Prostate gland (tissue), 2 donors: ENCODE data around the gene IL22RA1. TPM values are rescaled to one million over a fixed set of nuclear protein-coding genes. Genes with fewer than 3 reads are reported as not detected.

Experiments used
- DNase-seq: peaks from one replicate; pipeline ENCODE4 v3.0.0-alpha.2; 2019; ENCODE audit warnings: low spot score
- H3K27ac ChIP-seq, 2 donors: fragments of 200-600 bp; sonication (generic); 2 replicates each; pipeline ENCODE4 v1.5.1; 2017 to 2019
- H3K27me3 ChIP-seq: fragments of 200-600 bp; sonication (generic); replicated peaks from 2 replicates; pipeline ENCODE4 v1.5.1; 2019; ENCODE audit not compliant: insufficient read depth
- H3K36me3 ChIP-seq, 2 donors: fragments of 200-600 bp; sonication (generic); 1 replicate in 1 of 2; 2 replicates in 1 of 2; pipeline versions ENCODE4 v1.5.1 to v1.8.1; 2017 to 2019
- H3K4me1 ChIP-seq: fragments of 200-600 bp; sonication (generic); replicated peaks from 2 replicates; pipeline ENCODE4 v1.5.1; 2019
- H3K4me3 ChIP-seq, 2 donors: fragments of 200-600 bp; sonication (generic); 2 replicates each; pipeline ENCODE4 v1.5.1; 2017 to 2019
- H3K9me3 ChIP-seq: fragments of 200-600 bp; sonication (generic); 2 replicates; pipeline ENCODE4 v1.5.1; 2017
- CTCF ChIP-seq, 4 experiments: fragments of 200-600 bp in 2 of 4; fragments of 450-650 bp in 2 of 4; sonication (generic) in 2 of 4; IDR thresholded peaks; 1 replicate in 3 of 4; 2 replicates in 1 of 4; pipeline ENCODE4 v1.5.1; 2016 to 2019; ENCODE audit warnings: antibody characterized with exemption in 4 of 4, mild to moderate bottlenecking in 2 of 4, moderate library complexity in 2 of 4
- POLR2A ChIP-seq: fragments of 450-650 bp; IDR thresholded peaks from one replicate; pipeline ENCODE4 v1.6.1; 2016; ENCODE audit warnings: antibody characterized with exemption, mild to moderate bottlenecking
- POLR2AphosphoS5 ChIP-seq: sonication (generic); formaldehyde crosslinking; IDR thresholded peaks from one replicate; pipeline ENCODE4 v1.6.1; 2017; ENCODE audit warnings: antibody characterized with exemption
- WGBS: methylation state at CpG from one replicate; pipeline ENCODE4 v1.1.5; 2018; 5-methylcytosine and 5-hydroxymethylcytosine counted together
- intact Hi-C: fragments of 100-400 bp; cut with DNase I; formaldehyde crosslinking; loops from one replicate; pipeline ENCODE4 v1.14.2; 2022
- total RNA-seq, 2 donors: library from RNA; depleted of rRNA; stranded (reverse); fragments of >200 nt; gene quantifications; one replicate each; pipeline ENCODE4 v1.1.0, GENCODE V29; 2016

Gene IL22RA1
- total RNA-seq, 2 donors from 2014 or later: 0.82 to 1.0 TPM

GRCh38 chr1:24074817-24075589 lies 67.9 kb downstream of the IL22RA1 start:
- TF ChIP-seq POLR2A (no peak), POLR2AphosphoS5 (no peak), CTCF (IDR thresholded peaks at IDR 0.05) (no peak)
- no peak overlapping the region for H3K27ac ChIP-seq
- no peaks in the 10 kb centered on the region for H3K4me1 ChIP-seq
- H3K4me3 ChIP-seq: no peak overlapping the region
- no peak for DNase-seq
- no peaks in the 10 kb centered on the region for H3K27me3 ChIP-seq
- WGBS: 85% methylated on average over 15 of the region's 15 CpGs
- no peaks in the 10 kb centered on the region for H3K36me3 ChIP-seq
- no peaks in the 10 kb centered on the region for H3K9me3 ChIP-seq
- intact Hi-C loops: loop anchor here (2.0 to 10.0 kb wide), 2 partner anchors 38 to 310 kb away; partner anchors contain the start of gene MYOM3

GRCh38 chr1:24074196-24074595 lies 68.7 kb downstream of the IL22RA1 start:
- intact Hi-C loops: loop anchor here (2.0 to 10.0 kb wide), 2 partner anchors 39 to 311 kb away; partner anchors contain the start of gene MYOM3
- Histone ChIP-seq H3K36me3 (no peaks in the 10 kb centered on the region), H3K27ac (no peak overlapping the region), H3K4me3 (no peak overlapping the region), H3K27me3 (no peaks in the 10 kb centered on the region), H3K9me3 (no peaks in the 10 kb centered on the region), H3K4me1 (no peaks in the 10 kb centered on the region)
- TF ChIP-seq POLR2AphosphoS5: no peak
- TF ChIP-seq POLR2A: no peak
- no peak for TF ChIP-seq CTCF (IDR thresholded peaks at IDR 0.05)
- no peak for DNase-seq
- 87% methylated on average over 5 of the region's 5 CpGs for WGBS

GRCh38 chr1:24071941-24072340 lies 71.0 kb downstream of the IL22RA1 start:
- DNase-seq: no peak
- Histone ChIP-seq H3K4me3 (no peak overlapping the region), H3K36me3 (no peaks in the 10 kb centered on the region), H3K27ac (no peak overlapping the region), H3K4me1 (no peaks in the 10 kb centered on the region), H3K9me3 (no peaks in the 10 kb centered on the region), H3K27me3 (no peaks in the 10 kb centered on the region)
- intact Hi-C loops: loop anchor here (10.0 kb wide), 1 partner anchor 313 kb away; no protein-coding TSS in a partner anchor
- WGBS: 94% methylated on average over 7 of the region's 7 CpGs
- no peak for TF ChIP-seq CTCF (IDR thresholded peaks at IDR 0.05)
- TF ChIP-seq POLR2A: no peak
- no peak for TF ChIP-seq POLR2AphosphoS5

- Histone ChIP-seq H3K36me3 (no peaks in the 10 kb centered on the region), H3K4me3 (no peak overlapping the region), H3K27me3 (no peaks in the 10 kb centered on the region), H3K9me3 (no peaks in the 10 kb centered on the region), H3K27ac (no peak overlapping the region), H3K4me1 (no peaks in the 10 kb centered on the region)
- WGBS: 18% methylated on average over 13 of the region's 15 CpGs
- DNase-seq: peak; percentile 82
- TF ChIP-seq POLR2AphosphoS5 (peak; percentile 65), POLR2A (no peak), CTCF (IDR thresholded peaks at IDR 0.05) (peak; percentile 79 to 92 (median 90))
- intact Hi-C loops: loop anchor here (10.0 kb wide), 1 partner anchor 314 kb away; no protein-coding TSS in a partner anchor
Measured at GRCh38 chr1:24070821-24071393, 72.0 kb downstream of the IL22RA1 start.
